Measurements from ENCODE around the gene PDE3A.
"Not testable (repeated sequence)": the region's sequence is repeated elsewhere in the genome, so short reads cannot be mapped to it uniquely, and the experiment has no call there.

Gene PDE3A

DNA sequence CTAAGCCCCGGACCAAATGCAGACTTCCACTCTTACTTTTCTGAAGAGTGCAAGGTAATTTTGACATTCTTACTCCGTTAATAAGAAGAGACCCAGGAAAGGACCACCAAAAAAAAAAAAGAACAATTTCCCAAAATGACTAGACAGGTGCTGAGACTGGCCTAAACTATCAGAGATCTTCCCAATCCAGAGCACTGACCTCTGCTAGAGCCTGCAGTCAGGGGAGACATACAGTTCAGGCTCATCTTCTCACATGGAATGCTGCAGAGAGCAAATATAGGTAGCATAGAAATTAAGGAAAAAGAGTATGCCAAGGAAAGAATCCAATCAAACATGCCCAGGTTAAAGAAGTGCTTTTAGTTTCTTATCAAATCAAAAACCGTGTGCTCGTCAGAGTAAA is 177.9 kb downstream of the PDE3A start:
- no peak overlapping the region for H3K4me3 ChIP-seq (ENCODE audit: low read depth, low read length)
- TF ChIP-seq CTCF (IDR thresholded peaks at IDR 0.05; ENCODE audit: control insufficient read depth, extremely low read depth, insufficient read depth): no peak
- DNase-seq (ENCODE audit: low read depth): no peak

- no peak for TF ChIP-seq CTCF (IDR thresholded peaks at IDR 0.05; ENCODE audit: control insufficient read depth, extremely low read depth, insufficient read depth)
- DNase-seq (ENCODE audit: low read depth): no peak
- H3K4me3 ChIP-seq (ENCODE audit: low read depth, low read length): no peak overlapping the region
Measured at GRCh38 chr12:20547816-20548575, 179.7 kb downstream of the PDE3A start.

- H3K4me3 ChIP-seq (ENCODE audit: low read depth, low read length): no peak overlapping the region
- DNase-seq (ENCODE audit: low read depth): no peak
- TF ChIP-seq CTCF (IDR thresholded peaks at IDR 0.05; ENCODE audit: control insufficient read depth, extremely low read depth, insufficient read depth): no peak
Measured at GRCh38 chr12:20548611-20549010, 180.3 kb downstream of the PDE3A start.

DNA sequence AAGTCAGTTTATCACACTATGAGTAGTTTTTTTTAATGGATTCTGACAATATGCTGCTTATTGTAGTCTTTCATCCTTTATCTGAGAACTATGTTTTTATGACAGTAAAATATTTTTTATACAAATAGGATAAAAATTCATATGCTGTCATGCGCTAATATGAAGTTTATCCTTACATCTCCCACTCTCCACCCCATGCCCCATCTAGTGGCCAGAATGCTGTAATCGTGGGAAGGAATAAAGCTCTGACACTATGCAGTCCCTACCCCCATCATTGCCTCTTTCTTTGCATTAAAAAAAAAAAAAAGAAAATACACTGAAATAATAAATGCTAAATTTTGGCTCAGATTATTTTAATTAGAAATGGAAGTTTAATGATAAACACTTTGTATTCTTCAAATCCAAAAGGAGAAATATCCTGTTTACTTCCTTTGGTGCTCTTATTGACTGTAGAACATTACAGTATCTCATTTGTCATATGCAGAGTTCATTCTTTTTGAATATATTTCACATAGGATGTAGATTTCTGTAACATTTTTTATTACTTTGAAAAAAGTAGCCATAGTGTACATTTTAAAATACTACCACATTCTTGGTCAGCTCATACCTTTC is 180.9 kb downstream of the PDE3A start:
- H3K4me3 ChIP-seq (ENCODE audit: low read depth, low read length): no peak overlapping the region
- peak; percentile 65 for TF ChIP-seq CTCF (IDR thresholded peaks at IDR 0.05; ENCODE audit: control insufficient read depth, extremely low read depth, insufficient read depth)
- DNase-seq (ENCODE audit: low read depth): no peak

DNA sequence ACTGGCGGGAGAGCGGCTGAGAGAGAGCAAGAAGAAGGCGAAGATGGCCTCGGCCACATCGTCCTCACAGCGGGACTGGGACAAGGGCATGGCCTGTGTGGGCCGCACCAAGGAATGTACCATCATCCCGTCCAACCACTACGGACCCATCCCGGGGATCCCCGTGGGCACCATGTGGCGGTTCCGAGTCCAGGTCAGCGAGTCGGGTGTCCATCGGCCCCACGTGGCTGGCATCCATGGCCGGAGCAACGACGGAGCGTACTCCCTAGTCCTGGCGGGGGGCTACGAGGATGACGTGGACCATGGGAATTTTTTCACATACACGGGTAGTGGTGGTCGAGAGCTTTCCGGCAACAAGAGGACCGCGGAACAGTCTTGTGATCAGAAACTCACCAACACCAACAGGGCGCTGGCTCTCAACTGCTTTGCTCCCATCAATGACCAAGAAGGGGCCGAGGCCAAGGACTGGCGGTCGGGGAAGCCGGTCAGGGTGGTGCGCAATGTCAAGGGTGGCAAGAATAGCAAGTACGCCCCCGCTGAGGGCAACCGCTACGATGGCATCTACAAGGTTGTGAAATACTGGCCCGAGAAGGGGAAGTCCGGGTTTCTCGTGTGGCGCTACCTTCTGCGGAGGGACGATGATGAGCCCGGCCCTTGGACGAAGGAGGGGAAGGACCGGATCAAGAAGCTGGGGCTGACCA is 183.6 kb downstream of the PDE3A start:
- not testable (repeated sequence) for H3K4me3 ChIP-seq (ENCODE audit: low read depth, low read length); DNase-seq (ENCODE audit: low read depth)

- not testable (repeated sequence) for H3K4me3 ChIP-seq (ENCODE audit: low read depth, low read length); DNase-seq (ENCODE audit: low read depth)
Measured at GRCh38 chr12:20552586-20552985, 184.2 kb downstream of the PDE3A start.

- no peak for DNase-seq (ENCODE audit: low read depth)
- TF ChIP-seq CTCF (IDR thresholded peaks at IDR 0.05; ENCODE audit: control insufficient read depth, extremely low read depth, insufficient read depth): no peak
- no peak overlapping the region for H3K4me3 ChIP-seq (ENCODE audit: low read depth, low read length)
Measured at GRCh38 chr12:20555015-20555414, 186.7 kb downstream of the PDE3A start.
